OCI-LY7 (cell line): ENCODE measurements around the gene PRRC2B.

ENCODE experiments used
- CTCF ChIP-seq: fragments of 200-600 bp; sonication (generic); conservative IDR thresholded peaks from 2 replicates; pipeline ENCODE4 v1.5.1; 2014; ENCODE audit warnings: mild to moderate bottlenecking, antibody characterized with exemption, low read length, moderate library complexity, mixed read lengths
- EZH2phosphoT487 ChIP-seq: fragments of 200-600 bp; sonication (generic); IDR thresholded peaks from 2 replicates; pipeline ENCODE4 v1.6.1; 2018; ENCODE audit warnings: low read depth, borderline replicate concordance, mild to moderate bottlenecking, mixed run types, antibody characterized with exemption, low read length, moderate library complexity, mixed read lengths

GRCh38 chr9:131406563-131407436 lies 12.9 kb downstream of the PRRC2B start:
- no peak for TF ChIP-seq CTCF
- no peak for TF ChIP-seq EZH2phosphoT487
